Measurements from ENCODE around the gene CEP120.
"Not testable (repeated sequence)": the region's sequence is repeated elsewhere in the genome, so short reads cannot be mapped to it uniquely, and the experiment has no call there.

The CEP120 gene

GRCh38 chr5:123434796-123435195 is 11.6 kb upstream of the CEP120 start:
- H3K27ac Mint-ChIP-seq: no peak overlapping the region
- no peaks in the 10 kb centered on the region for H3K27me3 Mint-ChIP-seq (ENCODE audit: low read depth)
- no peaks in the 10 kb centered on the region for H3K9me3 Mint-ChIP-seq
- TF ChIP-seq CTCF (IDR thresholded peaks at IDR 0.05; ENCODE audit: unreplicated experiment in 3 of 3): no peak
- H3K4me3 Mint-ChIP-seq: no peak overlapping the region
- H3K36me3 Mint-ChIP-seq (ENCODE audit: low read depth): no peaks in the 10 kb centered on the region
- no peaks in the 10 kb centered on the region for H3K4me1 Mint-ChIP-seq

- H3K36me3 Mint-ChIP-seq (ENCODE audit: low read depth): no peaks in the 10 kb centered on the region
- no peak overlapping the region for H3K4me3 Mint-ChIP-seq
- peaks cover 3% of the 10 kb centered on the region for H3K27me3 Mint-ChIP-seq (ENCODE audit: low read depth)
- no peak overlapping the region for H3K27ac Mint-ChIP-seq
- no peaks in the 10 kb centered on the region for H3K9me3 Mint-ChIP-seq
- no peak for TF ChIP-seq CTCF (IDR thresholded peaks at IDR 0.05; ENCODE audit: unreplicated experiment in 3 of 3)
- no peaks in the 10 kb centered on the region for H3K4me1 Mint-ChIP-seq
These were observed 10.4 kb upstream of the CEP120 start for GRCh38 chr5:123433596-123433995.

- not testable (repeated sequence) for H3K27ac Mint-ChIP-seq; H3K9me3 Mint-ChIP-seq; H3K27me3 Mint-ChIP-seq (ENCODE audit: low read depth); H3K4me1 Mint-ChIP-seq; H3K36me3 Mint-ChIP-seq (ENCODE audit: low read depth); H3K4me3 Mint-ChIP-seq
These were observed 7.2 kb upstream of the CEP120 start for GRCh38 chr5:123430441-123430840.

- no peaks in the 10 kb centered on the region for H3K36me3 Mint-ChIP-seq (ENCODE audit: low read depth)
- no peak overlapping the region for H3K27ac Mint-ChIP-seq
- H3K27me3 Mint-ChIP-seq (ENCODE audit: low read depth): peaks cover 5% of the 10 kb centered on the region
- no peak for TF ChIP-seq CTCF (IDR thresholded peaks at IDR 0.05; ENCODE audit: unreplicated experiment in 3 of 3)
- H3K9me3 Mint-ChIP-seq: no peaks in the 10 kb centered on the region
- H3K4me1 Mint-ChIP-seq: no peaks in the 10 kb centered on the region
- no peak overlapping the region for H3K4me3 Mint-ChIP-seq
These were observed 6.8 kb upstream of the CEP120 start for GRCh38 chr5:123429993-123430392.

- Mint-ChIP-seq H3K27ac (no peak overlapping the region), H3K4me3 (no peak overlapping the region), H3K36me3 (ENCODE audit: low read depth) (no peaks in the 10 kb centered on the region), H3K9me3 (no peaks in the 10 kb centered on the region), H3K27me3 (ENCODE audit: low read depth) (peaks cover 5% of the 10 kb centered on the region), H3K4me1 (no peaks in the 10 kb centered on the region)
- TF ChIP-seq CTCF (IDR thresholded peaks at IDR 0.05; ENCODE audit: unreplicated experiment in 3 of 3): no peak
These were observed 6.2 kb upstream of the CEP120 start for GRCh38 chr5:123429221-123429954.

GRCh38 chr5:123428521-123429220 is 5.5 kb upstream of the CEP120 start:
- Mint-ChIP-seq H3K4me1 (no peaks in the 10 kb centered on the region), H3K27me3 (ENCODE audit: low read depth) (peaks cover 5% of the 10 kb centered on the region), H3K36me3 (ENCODE audit: low read depth) (no peaks in the 10 kb centered on the region), H3K4me3 (no peak overlapping the region), H3K9me3 (no peaks in the 10 kb centered on the region), H3K27ac (no peak overlapping the region)
- TF ChIP-seq CTCF (IDR thresholded peaks at IDR 0.05; ENCODE audit: unreplicated experiment in 3 of 3): no peak

All from nephron (organoid).